AG08395 (cell line): Measurements from ENCODE around the gene CEP112.

Experiments used
- DNase-seq: peaks from one replicate; pipeline ENCODE4 v3.0.0; 2012; ENCODE audit warnings: mixed read lengths, low spot score

CEP112 gene

GRCh38 chr17:65593092-65593854 lies 598.7 kb downstream of the CEP112 start:
- no peak for DNase-seq

- no peak for DNase-seq
Observed at GRCh38 chr17:65592125-65592965, 599.6 kb downstream of the CEP112 start.

- no peak for DNase-seq
Observed at GRCh38 chr17:65589321-65589720, 602.6 kb downstream of the CEP112 start.

GRCh38 chr17:65588181-65588808 lies 603.6 kb downstream of the CEP112 start:
- no peak for DNase-seq

- peak; percentile 22 for DNase-seq
Observed at GRCh38 chr17:65587534-65588180, 604.3 kb downstream of the CEP112 start.

- no peak for DNase-seq
Observed at GRCh38 chr17:65586899-65587298, 605.0 kb downstream of the CEP112 start.
